GM18526 (cell line): ENCODE measurements around the gene FBXL3.

Experiments
- POLR2A ChIP-seq: IDR thresholded peaks from 3 replicates; pipeline ENCODE4 v1.6.1; 2011; ENCODE audit not compliant: insufficient read length; ENCODE audit errors: extremely low read depth

Gene FBXL3

GRCh38 chr13:77026861-77027621, at the start of gene FBXL3:
Gene FBXL3 (minus strand): TSS chr13:77027159. CDS start chr13:77021860, 5,299 bp downstream.
- TF ChIP-seq POLR2A, result peak; percentile 67

GRCh38 chr13:77067519-77067918, 40.6 kb upstream of the FBXL3 start:
- TF ChIP-seq POLR2A, result no peak

GRCh38 chr13:77065461-77066147, 38.6 kb upstream of the FBXL3 start:
- no peak for TF ChIP-seq POLR2A

GRCh38 chr13:77062097-77062496, 35.1 kb upstream of the FBXL3 start:
- TF ChIP-seq POLR2A, result no peak

GRCh38 chr13:77061362-77061761, 34.4 kb upstream of the FBXL3 start:
- no peak for TF ChIP-seq POLR2A

- no peak for TF ChIP-seq POLR2A
Measured at GRCh38 chr13:77056886-77057285, 29.9 kb upstream of the FBXL3 start.

GRCh38 chr13:77056382-77056781, 29.4 kb upstream of the FBXL3 start:
- TF ChIP-seq POLR2A, result no peak

GRCh38 chr13:77055158-77055557, 28.2 kb upstream of the FBXL3 start:
- no peak for TF ChIP-seq POLR2A

GRCh38 chr13:77053192-77053591, 26.2 kb upstream of the FBXL3 start:
- TF ChIP-seq POLR2A, result no peak

- TF ChIP-seq POLR2A, result no peak
Measured at GRCh38 chr13:77048681-77049080, 21.7 kb upstream of the FBXL3 start.

- no peak for TF ChIP-seq POLR2A
Measured at GRCh38 chr13:77047649-77048343, 20.8 kb upstream of the FBXL3 start.

GRCh38 chr13:77042566-77043177, 15.7 kb upstream of the FBXL3 start:
- TF ChIP-seq POLR2A, result no peak

- no peak for TF ChIP-seq POLR2A
Measured at GRCh38 chr13:77040835-77041234, 13.9 kb upstream of the FBXL3 start.

GRCh38 chr13:77040076-77040475, 13.1 kb upstream of the FBXL3 start:
- no peak for TF ChIP-seq POLR2A

GRCh38 chr13:77038907-77039480, 12.0 kb upstream of the FBXL3 start:
- TF ChIP-seq POLR2A, result no peak
